ENCODE results near the gene PTPRH.
"Not testable (repeated sequence)": the region's sequence is repeated elsewhere in the genome, so short reads cannot be mapped to it uniquely, and the experiment has no call there.

Gene PTPRH

DNA sequence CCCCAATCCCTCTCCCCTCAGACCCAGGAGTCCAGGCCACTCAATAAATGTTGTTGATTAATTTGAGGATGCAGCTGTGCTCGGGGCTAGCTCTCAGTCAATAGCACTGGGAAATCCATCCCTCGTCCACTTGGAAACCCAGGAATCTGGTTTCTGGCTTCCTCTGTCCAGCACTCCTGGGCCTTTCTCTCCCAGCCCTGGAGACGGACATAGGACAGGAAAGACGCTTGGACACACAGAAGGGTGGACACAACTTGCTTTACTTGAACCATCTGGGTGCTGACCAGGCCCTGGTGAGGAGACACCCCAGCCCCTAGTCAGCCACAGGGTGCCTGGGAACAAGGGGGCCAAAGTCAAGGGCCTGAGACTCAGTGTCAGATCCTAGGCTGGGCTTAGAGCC lies 50.9 kb downstream of the PTPRH start:
- no peak for DNase-seq (ENCODE audit: low read depth)

DNA sequence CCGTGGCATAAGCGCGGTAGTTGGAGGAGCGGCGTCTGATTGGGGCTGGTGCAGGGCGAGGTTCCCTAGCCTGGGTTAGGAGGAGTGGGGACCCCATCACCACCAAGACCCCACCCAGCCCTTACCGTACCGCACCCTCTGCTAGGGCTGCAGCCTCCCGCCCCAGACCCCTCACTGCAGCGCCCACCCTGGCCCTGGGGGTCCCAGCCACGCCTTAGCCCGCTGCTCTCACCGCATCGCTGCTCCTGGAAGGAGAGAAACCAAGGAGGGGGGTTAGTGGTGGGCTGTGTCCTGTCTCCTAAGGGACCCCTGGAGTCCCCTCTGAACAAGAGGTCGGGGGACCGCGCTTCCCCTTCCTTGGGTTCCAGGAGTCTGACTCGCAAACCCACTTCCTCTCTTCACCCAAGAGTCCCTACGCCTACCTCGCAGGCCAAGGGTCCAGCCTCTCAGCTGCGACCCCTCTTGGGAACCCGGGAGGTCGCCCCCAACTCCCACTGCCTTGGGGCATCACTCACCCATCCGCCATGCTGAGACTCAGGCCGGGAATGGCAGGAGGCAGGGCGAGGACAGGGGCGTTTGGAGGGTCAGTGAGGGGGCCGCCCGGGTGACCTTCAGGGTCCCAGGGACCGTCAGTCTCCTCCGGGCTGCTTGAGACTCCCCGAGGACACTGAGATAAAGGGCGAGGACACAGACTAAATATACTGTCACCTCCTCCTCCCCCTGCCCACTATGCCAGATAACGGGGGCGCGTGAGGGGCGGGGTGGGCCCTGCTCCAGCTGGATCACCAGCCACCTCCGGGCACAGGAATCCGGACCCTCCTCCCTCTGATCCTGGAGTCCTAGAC lies 52.0 kb downstream of the PTPRH start, which contains the start of gene TNNI3:
Gene TNNI3, minus strand, starts transcription at position 669 of the 845 bp plus-strand sequence. Its CDS starts 143 bp downstream, at position 526.
- no peak for DNase-seq (ENCODE audit: low read depth)

DNA sequence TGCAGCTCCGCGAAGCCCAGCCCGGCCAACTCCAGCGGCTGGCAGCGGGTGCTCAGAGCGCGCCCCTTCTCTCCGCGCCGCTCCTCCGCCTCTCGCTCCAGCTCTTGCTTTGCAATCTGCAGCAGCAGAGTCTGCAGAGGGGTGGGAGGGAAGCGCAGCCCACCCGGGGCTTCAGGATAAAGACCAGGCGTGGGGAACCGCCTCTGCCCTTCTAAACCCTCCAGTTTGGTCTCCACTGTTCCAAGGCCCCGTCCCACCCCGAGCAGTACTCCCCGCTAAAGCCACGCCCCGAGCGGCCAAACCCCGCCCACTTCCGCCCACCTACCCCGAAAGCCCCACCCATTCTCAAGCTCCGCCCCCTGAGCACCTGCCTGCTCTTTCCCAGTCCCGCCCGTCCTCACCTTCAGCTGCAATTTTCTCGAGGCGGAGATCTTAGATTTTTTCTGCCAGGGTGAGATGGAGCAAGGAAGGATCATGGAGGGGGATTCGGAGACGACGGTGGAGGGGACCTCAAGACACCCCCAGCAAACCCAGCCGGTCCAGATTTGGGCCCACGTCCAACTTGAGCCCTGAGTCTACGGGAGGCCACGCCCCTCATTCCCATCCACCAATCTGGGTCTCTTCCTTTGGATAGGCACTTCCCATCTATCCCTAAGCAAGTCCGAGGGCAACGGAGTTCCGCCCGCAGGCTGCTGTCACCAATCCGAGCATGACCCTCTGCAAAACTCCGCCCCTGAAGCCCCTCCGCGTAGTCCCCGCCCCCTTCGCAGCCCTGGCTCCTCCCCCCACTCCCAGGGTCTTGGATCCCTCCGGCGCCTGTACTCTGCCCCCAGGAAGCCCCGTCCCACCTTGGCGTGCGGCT lies 52.9 kb downstream of the PTPRH start:
- peak; percentile 22 for DNase-seq (ENCODE audit: low read depth)

DNA sequence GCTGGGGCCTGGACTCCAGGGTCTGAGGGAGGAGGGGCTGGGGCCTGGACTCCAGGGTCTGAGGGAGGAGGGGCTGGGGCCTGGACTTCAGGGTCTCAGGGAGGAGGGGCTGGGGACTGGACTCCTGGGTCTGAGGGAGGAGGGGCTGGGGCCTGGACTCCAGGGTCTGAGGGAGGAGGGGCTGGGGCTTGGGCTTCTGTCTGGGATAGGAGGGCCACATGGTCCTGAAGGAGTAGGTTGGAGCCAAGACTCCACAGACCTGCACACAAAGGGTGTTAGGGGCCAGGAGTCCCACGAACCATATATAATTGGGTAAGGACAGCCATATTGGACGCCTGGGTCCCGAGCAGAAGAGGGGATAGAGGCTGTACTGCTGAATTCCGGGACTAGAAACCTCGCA lies 53.5 kb downstream of the PTPRH start:
- DNase-seq (ENCODE audit: low read depth): not testable (repeated sequence)

DNA sequence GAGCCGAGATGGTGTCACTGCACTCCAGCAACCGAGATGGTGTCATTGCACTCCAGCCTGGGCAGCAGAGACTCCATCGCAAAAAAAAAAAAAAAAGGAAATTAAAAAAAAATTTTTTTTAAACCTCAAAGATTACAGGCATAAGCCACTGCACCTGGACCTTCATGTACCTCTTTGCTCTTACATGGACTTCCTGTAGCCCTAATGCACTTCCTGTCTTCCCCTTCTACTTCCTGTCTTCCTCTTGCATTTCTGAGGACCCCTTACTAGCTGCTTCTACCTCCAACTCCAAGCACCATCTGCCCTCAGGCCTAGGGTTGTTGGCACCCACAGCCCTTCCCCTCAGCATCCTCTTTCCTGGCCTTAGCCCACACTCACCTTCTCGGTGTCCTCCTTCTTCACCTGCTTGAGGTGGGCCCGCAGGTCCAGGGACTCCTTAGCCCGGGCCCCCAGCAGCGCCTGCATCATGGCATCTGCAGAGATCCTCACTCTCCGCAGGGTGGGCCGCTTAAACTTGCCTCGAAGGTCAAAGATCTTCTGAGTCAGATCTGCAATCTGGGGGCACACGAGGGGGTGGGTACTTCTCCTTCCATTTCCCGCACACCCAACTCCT lies 55.5 kb downstream of the PTPRH start:
- DNase-seq (ENCODE audit: low read depth): no peak

DNA sequence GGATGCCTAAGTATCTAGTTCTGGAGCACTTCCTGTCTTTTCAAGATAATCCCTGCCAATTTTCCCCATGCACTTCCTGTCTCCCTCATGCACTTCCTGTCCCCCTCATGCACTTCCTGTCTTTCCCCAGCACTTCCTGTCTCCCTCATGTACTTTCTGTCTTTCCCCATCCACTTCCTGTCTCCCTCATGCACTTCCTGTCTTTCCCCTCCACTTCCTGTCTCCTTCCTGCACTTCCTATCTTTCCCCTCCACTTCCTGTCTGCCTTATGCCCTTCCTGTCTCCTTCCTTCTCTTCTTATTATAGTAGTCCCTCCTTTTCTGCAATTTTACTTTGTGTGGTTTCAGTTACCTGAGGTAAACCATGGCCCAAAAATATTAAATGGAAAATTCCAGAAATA lies 57.3 kb downstream of the PTPRH start:
- DNase-seq (ENCODE audit: low read depth): peak; percentile 15

DNA sequence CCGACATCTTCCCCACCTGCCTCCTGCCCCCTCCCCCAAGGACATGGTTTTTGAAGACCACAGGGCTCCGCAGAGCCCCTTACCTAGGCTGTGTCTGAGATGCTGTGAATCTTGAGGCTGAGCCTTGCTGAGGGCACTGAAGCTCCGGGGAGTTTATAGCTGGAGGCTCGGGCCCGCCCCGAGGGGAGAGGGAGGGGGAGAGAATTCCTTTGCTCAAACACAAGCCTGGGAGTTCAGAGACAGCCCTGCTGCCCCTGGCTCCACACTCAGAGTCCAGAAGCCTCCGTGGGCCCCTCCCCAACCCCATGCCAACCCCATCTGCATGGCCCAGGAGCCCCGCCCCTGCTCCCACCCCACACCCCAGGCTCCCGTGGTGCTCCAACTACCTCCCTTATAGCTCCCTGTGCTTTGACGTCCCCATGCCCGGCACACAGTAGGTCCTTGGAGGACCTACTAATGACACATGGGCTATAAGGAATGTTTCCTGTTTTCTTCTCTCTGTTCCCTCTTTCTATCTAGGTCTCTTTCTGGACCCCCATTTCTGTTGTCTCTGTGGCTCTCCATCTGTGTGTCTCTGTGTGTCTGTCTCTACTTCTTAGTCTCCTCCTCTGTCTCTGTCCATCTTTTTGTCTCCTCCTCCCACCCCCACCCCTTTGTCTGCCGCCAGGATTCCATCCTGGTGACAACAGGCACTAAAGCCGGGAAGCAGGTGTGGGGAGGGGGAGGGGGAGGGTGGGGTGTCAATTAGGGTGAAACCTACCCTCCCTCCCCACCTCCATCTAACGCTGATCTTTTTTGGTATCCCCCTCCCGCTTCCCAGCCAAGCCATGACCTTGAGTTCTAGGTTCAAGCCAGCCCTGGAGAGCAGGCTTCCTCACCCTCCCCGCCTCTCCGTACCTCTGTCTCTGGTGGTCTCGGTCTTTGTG lies 60.0 kb downstream of the PTPRH start, which contains the start of gene TNNT1:
Gene TNNT1, minus strand, starts transcription at position 129 of the 926 bp plus-strand sequence. CDS start 2,049 bp downstream, outside the sequence.
- DNase-seq (ENCODE audit: low read depth): peak; percentile 19

DNA sequence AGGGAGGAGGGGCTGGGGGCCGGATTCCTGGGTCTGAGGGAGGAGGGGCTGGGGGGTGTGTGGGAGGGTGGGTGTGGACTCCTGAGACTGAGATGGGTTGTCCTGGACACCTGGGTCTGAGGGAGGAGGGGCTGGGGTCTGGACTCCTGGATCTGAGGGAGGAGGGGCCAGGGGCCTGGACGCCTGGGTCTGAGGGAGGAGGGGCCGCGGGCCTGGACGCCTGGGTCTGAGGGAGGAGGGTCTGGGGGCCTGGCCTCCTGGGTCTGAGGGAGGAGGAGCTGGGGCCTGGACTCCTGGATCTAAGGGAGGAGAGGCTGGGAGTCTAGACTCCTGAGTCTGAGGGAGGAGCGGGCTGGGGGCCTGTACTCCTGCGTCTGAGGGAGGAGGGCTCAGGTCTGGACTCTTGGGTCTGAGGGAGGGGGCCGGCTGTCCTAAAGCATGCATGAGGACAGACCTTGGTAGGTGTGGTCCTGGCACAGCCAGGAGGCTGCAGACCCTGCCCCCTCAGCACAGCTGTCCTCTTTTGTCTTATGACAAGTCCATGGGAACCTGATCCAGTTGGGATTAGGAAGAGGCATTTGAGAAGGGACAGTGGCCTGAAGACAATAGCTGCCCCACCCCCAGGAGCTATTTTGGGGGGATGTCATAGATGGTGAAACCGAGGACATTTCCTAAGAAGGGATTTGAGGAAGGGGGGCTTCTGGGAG lies 61.6 kb downstream of the PTPRH start:
- DNase-seq (ENCODE audit: low read depth): no peak

DNA sequence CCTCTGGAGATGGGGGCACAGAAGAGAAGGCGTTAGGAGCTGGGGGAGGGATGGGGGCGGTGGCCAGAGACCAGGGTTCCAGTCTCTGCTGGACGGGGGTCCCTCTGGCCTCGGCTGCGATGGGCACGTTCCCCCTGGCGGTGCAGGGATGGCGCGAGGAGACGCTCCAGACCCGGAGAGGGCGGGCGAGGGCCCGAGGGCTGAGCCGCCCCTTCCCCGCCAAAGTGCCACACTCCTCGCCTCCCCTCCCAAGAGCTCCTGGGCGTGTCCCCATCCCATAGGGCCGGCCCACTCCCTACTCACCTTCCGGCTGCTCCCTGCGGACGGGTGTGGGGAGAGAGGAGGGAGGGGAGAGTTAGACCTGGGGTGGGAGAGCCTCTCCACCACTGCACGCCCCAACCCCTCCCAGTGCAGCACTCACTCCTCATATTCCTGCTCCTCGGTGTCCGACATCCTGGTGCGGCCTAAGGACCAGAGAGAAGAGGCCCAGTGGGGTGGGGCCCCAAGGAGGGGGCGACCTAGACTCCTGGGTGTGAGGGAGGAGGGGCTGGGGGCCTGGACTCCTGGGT lies 62.5 kb downstream of the PTPRH start:
- DNase-seq (ENCODE audit: low read depth): peak; percentile 51

DNA sequence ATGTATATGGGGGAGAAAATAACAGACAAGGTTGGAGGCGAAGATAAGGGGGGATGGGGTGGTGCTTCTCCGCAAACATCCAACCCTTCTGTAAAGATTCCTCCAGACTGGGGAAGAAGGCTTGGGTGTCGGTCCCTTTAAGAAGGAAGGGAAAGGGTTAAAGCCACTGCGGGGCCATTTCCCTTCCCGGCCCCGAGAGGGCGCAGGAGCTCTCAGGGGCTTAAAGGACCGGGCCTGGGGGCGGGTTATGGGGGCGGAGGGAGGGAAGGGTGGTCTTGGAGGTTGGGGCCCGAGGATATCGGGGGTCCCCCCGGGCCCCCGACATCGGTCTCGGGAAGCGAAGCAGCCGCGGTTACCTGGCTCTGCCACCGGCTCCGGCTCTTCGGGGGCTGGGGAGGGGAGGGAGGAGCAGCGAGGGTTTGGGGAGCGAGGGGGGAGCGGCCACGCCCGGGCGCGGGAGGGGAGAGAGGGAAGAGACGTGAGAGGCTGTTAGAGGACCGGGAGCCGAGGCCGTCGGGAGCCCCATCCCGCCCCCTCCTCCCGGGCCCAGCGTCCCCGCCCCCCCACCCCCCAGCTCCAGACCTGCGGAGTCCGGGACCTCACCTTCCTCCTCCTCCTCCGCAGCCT lies 63.1 kb downstream of the PTPRH start:
- DNase-seq (ENCODE audit: low read depth): peak; percentile 53

DNA sequence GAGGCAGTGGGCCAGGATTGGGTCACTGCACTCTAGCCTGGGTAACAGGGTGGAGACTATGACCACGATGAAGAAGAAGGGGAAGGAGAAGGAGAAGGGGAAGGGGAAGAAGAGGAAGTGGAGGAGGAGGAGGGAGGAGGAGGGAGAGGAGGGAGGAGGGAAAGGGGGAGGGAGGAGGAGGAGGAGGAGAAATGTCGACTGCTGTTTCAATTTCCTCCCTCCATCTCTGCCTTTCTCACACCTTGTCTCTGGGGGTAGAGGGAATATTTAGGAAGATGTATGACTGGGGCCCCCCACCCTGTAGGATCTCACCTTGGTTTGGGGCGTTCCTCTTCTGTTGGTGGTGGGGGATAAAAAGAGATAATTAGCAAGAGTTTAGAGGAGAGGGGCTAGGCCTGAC lies 64.1 kb downstream of the PTPRH start:
- no peak for DNase-seq (ENCODE audit: low read depth)

DNA sequence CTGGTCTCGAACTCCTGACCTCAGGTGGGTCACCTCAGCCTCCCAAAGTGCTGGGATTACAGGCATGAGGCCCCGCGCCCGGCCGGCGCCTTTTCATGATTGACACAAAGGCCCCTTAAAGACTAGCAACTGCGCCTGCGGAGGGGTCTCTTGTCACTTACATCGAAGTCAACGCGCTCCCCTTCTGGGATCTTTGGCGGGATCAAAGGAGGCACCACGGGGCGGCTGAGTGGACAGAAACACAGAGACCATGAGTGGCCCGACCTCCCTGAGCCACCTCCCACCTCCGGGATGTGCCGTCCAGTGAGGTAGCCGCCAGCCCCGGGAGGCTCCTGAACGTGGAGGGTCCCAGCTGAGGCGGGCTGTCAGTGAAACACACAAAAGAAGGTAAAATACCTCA lies 67.6 kb downstream of the PTPRH start:
- no peak for DNase-seq (ENCODE audit: low read depth)

DNA sequence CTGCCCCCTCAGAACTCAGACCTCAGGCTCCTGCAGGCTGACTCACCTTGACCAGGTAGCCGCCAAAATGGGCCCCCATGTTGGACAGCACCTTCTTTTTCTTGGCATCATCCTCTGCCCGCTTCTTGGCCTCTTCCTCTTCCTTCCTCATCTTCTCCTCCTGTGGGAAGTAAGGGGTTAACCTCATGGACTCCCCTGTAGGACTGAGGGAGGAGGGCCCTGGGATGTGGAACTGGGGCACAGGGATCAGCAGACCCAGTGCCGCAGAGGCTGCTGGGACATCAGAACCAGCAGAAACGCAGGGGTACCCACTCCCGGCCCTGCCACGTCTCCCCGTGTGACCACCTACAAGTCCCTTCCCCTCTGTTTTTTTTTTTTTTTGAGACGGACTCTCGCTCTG lies 71.4 kb downstream of the PTPRH start:
- DNase-seq (ENCODE audit: low read depth): no peak

DNA sequence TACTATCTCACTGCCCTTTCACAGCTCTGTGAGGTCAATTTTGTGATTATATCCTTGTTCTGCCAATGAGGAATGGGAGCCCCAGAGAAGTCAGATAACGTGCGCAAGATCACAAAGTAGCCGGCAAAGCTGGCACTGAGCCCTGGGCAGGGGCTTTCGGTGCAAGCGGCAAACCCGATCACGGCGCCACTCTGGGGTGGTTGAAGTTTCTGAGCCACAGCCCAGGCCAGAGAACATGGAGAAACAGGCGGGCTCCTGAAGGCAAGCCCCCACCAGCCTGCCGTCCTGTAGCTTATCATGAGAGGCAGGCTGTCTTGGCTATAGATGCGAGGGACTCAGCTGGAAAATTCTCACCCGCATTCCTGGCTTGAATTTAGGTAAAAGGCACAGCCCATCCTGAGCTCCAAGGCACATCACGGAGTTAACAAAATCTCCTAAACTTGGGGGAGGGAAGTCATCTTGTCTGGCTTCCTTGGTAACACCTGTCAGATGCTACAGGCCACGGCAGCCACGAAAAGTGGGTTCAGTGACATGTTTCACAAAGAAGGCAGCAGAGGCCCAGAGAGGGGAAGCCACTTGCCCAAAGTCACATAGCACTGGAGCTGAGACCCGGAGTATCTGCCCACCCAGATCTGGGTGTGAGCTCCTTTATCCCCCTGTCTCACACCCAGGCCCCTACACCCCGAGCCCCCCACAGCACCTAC lies 72.8 kb downstream of the PTPRH start:
- DNase-seq (ENCODE audit: low read depth): no peak

DNA sequence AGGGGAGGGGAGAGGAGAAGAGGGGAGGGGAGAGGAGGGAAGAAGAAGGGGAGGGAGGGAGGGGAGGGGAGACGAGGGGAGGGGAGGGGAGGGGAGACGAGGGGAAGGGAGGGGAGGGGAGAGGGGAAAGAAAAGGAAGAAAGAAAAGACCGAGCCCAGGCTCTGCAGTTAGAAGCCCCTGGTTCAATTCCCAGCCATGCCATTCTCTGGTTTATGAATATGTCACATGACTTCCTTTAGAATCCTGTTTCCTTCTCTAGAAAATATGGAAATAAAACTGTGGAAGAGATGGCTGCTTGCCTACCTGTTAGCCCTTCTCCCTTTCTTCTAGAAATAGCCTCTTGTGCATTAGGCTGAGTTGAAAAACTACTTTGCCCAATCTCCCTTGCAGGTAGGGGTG lies 74.6 kb downstream of the PTPRH start:
- no peak for DNase-seq (ENCODE audit: low read depth)

DNA sequence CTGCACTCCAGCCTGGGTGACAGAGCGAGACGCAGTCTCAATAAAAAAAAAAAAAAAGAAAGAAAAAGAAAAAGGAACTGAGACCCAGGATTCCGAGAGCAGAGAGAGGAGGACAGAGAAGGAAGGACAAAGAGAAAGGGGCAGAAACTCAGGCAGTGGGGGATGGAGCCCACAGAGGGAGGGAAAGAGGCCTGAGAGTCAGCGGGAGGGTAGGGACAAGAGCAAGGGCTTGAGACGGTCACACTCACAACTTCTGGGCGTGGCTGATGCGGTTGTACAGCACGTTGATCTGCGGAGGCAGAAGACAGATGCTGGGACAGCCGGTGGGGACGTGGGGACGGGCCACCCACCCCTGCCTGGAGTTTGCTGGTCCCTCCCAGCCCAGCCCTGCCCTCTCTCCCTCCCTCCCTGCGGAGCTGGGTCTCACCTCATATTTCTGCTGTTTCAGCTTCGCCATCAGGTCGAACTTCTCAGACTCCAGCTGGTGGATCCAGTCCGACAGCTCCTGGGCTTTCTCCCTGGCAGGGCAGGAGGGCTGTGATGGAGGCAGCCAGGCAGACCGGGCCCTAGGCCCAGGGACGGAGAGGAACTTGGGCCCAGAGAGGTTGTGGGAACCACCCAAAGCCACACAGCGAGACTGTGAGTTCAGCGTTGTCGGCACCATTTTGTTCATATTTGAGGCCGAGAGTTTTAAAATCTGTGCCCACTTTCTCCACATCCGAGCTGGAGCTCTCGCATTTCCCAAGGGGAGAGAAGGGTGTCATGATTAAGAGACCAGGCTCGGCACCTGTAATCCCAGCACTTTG lies 75.5 kb downstream of the PTPRH start:
- DNase-seq (ENCODE audit: low read depth): no peak

DNA sequence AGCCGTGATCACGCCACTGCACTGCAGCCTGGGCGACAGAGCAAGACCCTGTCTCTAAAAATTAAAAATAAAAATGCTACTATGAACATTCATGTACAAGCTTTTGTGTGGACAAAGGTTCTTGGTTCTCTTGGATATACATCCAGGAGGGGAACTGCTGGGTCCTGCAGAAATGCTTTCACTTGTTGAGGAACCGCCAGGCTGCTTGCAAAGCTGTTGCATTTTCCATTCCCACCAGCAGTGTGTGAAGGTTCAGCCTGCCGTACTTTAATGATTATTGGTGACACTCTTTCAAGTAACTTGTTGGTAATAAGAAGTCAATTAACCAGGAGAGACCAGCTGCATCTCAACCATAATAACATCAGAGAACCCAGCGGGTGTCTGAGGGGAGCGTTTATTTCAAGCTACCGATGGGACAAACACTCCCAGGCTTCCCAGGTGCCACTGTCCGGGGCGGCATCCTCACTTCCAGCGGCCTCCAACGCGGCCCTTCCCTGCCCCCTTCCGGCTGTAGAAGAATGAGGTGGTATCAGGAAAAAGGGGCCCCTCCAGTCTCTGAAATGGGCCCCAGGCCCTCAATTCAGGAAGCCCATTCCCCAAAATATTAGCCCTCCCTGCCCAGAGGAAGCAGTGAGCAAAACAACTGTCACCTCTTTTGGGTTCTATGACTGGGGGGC lies 76.7 kb downstream of the PTPRH start:
- DNase-seq (ENCODE audit: low read depth): no peak

DNA sequence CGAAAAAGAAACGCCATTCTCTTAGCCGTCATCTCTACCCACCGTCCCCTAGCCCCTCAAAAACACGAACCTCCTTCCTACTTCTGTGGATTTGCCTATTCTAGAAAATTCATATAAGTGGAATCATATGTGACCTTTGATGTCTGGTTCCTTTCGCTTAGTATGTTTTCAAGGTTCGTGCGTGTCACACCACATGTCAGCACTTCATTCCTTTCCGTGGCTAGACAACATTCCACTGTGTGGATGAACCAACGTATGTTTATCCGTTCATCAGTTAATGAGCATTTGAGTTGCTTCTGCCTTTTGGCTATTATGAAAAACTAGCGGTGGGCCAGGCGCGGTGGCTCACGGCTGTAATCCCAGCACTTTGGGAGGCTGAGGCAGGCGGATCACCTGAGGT lies 77.9 kb downstream of the PTPRH start:
- DNase-seq (ENCODE audit: low read depth): no peak

Data from ELR (cell line).